HG03442 (cell line): Measurements from ENCODE around the gene ASTN2.
"Not testable (repeated sequence)": the region's sequence is repeated elsewhere in the genome, so short reads cannot be mapped to it uniquely, and the experiment has no call there.

Experiments
- ATAC-seq: cut with Tn5 transposase; IDR thresholded peaks from one replicate; pipeline ENCODE4 v1.9.1; 2021; ENCODE audit warnings: mild to moderate bottlenecking, moderate library complexity; ENCODE audit not compliant: unreplicated experiment

ASTN2 gene

DNA sequence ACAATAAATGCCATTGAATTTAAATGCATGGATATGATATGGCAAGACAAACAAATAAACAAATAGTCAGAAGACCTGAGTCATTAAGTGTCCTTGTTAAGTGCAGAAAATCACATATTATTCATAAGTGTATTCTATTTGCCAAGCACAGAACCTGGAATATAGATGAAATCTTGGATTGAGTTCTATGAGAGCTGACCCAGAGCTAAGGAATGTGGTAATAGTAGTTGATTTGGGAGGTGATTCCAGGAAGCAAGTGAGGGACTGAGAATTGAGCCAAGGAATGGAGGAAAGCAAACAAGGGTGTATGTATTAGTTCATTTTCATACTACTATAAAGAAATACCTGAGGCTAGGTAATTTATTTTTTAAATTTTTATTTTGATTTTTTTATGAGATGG lies 518.9 kb downstream of the ASTN2 start:
- no peak for ATAC-seq

DNA sequence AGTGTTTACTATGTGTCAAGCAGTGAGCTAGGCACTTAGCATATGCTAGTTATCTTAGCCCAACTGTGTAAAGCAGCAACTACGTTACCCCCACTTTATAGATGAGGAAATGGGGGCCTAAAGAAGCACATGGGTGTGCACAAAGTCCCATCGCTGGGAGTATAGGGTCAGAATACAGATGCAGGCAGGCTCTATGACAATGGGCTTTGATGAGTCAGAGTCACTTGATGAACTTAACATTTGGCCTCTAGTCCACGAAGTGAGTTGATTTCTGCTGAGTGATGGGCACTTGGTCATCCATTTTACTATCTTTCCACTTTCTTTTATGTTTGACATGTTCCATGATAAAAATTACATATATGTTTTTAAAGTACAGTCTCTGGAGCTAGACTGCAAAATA lies 523.4 kb downstream of the ASTN2 start:
- no peak for ATAC-seq

DNA sequence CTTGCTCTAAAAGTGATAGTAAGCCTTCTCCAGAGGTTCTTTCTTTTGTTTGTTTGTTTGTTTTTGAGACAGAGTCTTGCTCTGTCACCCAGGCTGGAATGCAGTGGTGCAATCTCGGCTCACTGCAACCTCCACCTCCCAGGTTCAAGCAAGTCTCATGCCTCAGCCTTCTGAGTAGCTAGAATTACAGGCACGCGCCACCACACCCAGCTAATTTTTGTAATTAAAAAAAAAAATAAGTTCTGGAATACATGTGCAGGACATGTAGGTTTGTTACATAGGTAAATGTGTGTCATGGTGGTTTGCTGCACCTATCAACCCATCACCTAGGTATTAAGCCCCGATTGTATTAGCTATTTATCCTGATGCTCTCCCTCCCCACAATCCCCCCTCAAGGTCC lies 526.4 kb downstream of the ASTN2 start:
- not testable (repeated sequence) for ATAC-seq

DNA sequence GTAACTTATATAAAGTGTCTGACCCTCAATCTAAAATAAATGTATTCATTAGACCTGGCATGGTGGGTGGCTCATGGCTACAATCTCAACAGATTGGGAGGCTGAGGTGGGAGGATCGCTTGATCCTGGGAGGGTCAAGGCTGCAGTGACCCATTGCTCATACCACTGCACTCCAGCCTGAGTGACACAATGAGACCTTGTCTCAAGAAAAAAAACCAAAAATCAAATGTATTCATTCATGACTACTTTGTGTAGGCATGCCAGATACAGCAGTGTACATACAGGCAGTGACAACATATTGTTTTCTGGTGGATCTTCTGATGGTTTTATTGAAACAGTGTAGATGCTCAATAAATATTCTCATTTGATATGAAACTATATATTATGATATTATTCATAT lies 526.8 kb downstream of the ASTN2 start:
- ATAC-seq, result no peak

DNA sequence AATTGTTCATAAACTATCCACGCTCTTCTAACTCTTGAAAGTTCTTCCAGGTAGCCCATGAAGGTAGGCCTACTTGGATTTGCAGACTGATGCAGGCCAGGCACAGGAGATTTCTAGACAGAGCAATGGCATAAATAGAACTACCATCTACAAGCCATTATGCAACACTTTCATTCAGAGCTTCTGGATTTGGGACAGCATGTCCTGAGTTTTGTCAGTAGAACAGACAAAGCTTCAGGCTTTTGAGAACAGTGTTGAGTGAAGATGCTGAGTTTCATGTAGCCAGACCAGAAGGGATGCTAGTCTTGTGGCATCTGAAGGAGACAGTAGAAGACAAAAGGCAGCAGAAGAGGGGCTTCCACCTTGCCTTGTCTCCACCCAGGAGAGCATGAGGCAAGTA lies 531.2 kb downstream of the ASTN2 start:
- ATAC-seq, result no peak

DNA sequence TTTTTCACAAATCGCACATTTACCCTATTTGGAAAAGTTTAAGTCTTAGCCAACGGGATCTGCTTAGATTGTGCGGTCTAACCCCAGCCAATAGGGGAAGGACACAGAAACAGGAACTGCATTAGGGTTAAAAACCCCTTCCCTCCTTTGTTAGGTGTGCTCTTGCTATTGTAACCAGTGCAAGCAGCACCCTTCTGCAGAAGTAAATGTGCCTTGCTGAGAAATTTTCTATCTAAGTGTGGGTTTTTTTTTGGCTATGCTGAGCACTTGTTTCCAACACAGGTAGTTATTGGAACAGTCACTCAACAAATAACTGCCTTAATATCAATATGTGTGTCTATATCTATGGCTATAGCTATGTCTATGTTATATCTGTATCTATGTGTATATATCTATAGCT lies 537.8 kb downstream of the ASTN2 start:
- no peak for ATAC-seq

DNA sequence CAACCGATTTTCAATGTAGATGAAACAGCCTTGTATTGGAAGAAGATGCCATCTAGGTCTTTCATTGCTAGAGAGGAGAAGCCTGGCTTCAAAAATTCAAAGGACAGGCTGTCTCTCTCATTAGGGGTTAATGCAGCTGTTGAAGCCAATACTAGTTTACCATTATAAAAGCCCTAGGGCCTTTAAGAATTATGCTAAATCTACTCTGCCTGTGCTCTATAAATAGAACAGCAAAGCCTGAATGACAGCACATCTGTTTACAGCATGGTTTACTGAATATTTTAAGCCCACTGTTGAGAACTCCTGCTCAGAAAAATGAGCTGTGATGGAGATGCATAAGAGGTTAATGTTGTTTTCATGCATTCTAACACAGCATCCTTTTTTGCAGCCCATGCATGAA lies 539.3 kb downstream of the ASTN2 start:
- ATAC-seq, result no peak

DNA sequence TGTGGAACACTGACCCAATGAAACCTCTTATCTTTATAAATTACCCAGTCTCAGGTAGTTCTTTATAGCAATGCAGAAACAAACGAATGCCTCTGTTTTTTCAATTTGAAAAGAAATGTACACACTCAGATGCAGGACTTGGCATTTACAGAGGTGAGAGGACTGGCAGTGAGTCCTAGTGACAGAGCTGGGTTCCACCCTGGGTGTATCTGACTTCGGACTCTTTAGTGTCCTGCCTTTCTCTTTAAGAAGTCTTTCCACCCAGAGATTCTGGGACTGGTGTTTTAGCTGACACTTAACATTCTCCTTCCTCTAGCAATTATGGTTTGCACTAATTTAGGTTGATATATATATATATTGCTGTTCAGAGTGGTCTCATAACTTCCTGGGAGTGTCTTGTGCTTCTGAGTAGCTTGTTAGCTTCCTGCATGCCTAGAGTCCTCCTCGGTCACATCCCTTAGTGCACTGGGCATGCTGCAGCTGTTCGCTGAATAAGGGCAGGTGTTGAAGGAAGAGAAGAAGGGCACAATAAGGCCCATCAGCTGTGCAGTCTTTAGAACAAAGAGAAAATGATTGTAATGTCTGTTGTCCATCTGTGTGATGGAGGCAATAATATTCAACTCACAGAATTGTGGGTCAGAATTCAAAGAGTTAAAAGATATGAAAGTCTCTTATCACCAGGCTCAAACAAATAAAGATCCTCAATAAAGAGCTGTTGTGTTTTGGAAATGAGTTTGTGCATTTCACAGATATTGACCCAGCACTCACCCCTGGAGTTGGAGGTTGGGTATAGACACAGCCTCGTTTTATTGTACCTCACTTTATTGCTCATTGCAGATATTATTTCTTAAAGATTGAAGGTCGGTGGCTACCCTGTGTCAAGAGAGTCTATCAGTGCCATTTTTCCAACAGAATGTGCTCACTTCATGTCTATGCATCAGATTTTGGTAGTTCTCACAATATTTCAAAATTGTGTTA lies 540.6 kb downstream of the ASTN2 start:
- ATAC-seq, result no peak

DNA sequence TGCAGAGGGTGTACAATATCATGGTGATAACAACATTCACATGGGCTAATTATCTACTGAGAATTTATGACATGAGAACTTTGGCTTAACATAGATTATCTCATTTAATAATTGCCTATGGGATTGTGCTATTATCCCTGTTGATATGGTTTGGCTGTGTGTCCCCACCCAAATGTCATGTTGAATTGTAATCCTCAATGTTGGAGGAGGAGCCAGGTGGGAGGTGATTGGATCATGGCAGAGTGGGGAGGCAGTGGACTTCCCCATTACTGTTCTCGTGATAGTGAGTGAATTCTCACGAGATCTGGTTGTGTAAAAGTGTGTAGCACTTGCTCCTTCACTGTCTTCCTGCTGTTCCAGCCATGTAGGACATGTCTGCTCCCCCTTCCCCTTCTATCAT lies 541.4 kb downstream of the ASTN2 start:
- no peak for ATAC-seq

DNA sequence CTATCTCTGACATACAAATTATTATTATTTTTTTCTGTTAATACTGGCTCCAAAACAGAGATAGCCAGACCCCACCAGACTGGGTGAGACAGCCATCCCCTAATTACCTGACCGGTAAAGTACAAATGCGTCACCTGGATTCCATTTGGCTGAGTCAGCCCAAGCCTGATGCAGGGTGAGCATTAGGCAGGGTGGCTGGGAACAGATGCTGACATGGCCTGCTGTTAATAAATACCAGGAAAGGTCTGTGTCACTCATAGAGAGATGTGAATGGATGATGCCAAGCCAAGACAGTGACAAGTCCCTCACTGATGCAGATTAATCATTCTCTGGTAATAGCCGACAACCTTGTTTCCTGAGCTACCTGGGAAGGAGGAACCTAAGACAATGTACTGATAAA lies 544.3 kb downstream of the ASTN2 start:
- ATAC-seq, result no peak

DNA sequence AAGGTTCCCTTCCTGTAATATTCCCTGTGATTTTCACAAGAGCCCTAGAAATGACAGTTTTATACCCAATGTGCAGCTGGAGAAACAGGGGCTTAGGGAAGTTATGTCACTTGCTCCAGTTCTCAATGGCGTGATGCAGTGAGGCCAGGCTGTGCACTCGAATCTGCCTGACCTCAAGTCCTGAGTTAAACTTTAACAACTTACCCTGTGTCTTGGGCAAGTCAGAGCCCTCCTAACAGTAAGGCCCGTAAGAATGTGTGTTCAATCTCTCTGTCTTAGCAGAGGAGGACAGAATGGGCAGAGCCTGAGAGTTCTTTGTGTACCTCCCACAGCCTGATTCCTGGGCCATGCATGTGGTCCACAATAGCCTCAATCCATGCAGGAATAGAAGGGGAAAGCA lies 546.7 kb downstream of the ASTN2 start:
- ATAC-seq, result peak; percentile 58

DNA sequence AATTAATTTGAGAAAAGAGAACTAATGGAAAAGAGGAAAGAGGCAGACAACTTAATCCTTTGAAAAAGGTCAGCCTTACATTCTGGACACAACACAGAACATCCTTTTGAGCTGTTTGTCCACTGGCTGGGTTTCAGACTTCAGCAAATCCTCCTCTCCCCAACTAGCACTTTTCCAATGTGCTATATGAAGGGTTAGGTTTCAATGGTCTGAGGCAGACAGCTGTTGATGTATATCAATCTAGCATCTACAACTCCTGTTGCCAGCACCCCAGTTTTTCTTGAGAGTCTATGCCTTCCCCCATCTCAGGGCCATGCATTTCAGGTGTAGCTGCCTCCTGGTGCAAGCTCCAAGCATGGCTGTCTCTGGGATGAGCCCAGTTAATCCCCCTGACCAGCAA lies 553.5 kb downstream of the ASTN2 start:
- no peak for ATAC-seq

DNA sequence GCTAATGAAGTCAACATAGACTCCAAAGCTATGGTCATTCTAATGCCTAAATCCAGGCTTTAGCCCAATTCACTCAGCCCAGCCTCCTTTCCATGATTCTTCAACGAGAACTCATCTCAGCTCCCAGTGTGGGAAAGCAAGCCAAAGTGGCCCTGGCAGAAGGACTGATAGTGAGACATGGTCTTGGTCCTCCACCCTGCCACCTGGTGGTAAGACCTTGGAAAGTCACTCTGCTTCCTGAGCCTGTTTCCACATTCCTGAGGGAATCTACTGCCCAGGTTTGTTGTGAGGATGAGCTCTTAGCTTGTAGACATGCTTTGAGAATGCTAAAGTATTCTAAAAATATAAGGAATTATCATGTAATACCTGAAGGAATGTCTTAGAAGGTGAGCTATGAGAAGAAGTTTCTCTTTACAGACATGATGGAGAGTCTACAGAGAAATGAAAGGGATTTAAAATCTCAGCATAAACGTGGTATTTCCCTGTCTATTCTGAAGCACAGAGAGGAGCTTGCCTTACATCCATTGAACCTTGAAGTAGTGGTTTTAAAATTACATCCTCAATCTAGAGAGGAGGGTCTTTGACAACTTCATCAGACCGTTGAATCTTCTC lies 554.2 kb downstream of the ASTN2 start:
- peak; percentile 72 for ATAC-seq

DNA sequence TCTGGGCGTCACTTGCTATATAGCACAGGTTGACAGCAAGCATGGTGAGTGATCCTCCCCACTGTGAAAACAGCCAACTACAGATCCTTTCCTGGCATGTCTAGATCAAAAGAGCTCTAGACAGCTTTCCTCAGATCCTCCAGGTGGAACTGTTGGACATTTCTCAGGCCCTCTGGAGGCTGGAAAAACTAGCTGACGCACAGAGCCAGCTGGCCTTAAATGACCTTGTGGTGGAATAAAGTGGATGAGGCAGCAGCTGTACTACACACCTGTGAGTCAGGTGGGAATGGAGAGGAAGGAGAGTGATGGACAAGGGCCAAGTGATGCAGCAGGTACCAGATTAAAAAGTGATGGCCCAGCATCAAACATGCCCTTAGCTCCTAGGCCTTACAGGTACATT lies 555.1 kb downstream of the ASTN2 start:
- no peak for ATAC-seq

DNA sequence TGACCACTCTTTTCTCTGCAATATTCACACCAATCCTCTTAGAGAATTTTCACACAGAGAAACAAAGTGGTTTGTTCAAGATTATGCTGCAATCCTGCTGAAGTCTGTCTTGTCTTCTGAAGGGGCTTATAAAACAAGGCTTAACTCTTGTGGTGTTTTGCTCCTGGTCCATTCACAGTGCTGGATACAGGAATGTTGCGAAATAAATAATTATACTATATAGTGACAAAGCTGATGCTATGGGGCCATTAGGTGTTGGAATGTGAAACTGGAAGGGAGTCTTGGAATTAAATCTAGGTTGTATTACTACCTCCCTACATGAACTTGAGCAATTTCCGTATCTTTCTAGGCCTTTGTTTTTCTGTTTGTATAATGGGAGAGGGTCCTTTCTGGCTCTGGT lies 557.5 kb downstream of the ASTN2 start:
- no peak for ATAC-seq

DNA sequence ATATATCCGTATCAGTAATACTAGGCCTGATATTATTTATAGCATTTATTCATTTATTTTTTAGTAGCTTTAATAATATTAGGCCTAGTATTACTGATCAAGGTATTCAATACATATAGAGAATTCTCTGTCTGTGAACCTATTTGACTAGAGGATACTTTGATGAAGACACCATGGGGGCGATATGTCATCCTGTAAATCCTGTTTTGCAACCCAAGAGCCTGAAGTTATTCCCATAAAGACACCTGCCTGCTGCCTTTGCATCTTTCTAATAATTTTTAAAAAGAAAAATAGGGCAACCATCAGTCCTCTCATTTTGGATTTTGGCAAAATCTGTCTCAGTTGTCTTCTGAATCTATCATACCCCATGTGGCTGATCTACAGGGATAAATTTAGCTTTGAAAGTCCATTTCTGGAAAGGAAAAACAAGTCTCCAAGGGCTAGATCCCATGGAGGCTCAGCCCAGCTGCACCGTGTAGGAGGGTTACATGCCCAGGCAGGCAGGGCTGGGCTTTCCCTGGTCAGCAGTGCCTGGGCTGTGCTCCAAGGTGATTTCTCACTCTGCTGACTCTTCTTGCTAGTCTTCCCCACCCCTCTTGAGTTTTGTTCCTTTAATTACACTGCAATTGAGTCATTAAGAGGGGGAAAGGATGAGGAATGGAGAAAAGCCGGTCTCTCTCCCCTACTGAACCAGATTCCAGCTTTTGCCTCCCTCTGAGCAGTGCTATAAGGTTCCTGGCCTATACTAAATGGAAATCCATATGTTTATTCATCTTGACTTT lies 558.8 kb downstream of the ASTN2 start:
- no peak for ATAC-seq

DNA sequence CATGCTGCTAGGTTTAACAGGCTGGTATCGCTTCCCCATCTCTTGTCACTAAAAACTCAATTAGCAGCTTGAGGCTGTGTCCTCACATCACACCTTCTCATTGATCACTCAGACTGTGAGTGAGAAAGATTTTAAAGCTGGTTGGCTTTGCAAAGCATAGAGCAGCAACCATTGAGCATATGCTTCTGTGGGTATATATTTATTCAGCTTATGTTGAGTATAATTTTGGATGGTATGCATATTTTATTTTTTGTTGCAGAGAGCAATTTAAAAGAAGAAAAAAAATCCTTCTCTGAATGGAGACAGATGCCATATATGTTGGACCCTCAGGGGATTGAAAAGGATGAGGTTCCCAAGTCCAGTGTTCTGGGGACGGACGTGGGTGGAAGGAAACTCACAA lies 565.1 kb downstream of the ASTN2 start:
- no peak for ATAC-seq

DNA sequence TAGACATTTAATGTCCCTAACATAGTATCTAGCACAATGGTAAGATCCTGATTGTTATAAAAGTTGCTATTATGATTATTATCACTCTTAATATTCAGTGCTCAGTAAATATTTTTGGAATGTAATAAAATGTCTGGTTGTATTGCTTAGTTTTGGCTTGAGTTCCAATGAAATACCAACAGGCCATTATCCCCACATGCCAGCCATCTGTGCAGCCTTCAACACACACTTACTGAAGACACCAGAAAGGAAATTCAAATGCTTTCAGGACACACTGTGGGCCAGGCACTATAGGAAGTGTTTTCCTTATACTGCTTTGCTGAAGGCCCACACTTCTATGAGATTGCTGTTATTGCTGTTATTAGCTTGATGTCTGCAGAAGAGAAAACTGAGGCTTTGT lies 570.2 kb downstream of the ASTN2 start:
- ATAC-seq, result no peak

DNA sequence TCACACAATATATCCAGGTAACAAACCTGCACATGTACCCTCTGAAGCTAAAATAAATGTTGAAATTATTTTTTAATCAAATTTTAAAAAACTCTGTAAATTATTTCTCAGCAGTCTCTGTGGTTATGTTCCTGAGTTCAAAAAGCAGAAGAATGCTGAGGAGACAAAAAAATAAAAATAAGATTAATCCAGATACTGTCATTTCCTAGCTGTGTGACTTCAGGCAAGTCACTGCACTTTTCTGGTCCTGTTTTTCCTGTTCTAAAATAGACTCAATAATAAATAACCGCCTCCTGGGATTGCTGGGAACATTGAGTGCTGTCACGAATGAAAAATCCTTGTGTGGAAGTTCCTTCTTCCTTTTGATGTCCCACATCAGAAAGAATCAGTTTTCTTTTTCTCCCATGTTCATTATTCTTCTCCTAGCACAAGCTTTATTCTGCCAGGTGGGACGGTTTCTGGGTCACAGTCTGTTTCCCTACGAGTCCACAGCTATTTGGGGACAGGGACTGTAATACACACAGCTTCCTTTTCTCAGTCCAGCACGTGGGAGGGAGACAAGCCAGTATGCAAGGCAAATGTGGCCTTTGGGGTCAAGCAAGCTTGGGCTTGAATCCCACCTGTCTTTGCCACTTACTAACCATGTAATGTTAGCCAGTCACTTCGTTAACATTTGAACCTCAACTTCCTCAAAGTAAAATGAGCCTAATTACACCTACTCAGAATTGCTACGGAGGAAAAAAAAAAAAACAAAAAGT lies 570.8 kb downstream of the ASTN2 start:
- ATAC-seq, result no peak

DNA sequence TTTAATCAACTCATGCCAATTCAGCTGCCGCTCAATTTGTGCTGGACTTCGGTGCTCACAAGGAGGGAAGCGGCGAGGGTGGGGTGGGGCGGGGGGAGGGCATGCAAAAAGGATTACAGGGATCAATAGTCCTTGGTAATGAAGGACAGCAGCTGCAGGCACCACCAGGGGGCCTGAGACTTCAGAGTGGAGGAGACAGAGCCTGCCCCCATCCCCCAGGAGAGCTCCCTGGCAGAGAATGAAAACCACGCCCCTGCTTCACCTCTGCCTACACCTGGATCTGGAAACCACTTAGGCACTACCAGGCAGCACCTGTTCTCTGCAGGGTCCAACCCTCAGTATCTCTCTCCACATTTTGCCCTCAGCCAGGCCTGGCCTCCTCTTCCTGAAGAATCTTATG lies 572.2 kb downstream of the ASTN2 start:
- no peak for ATAC-seq

DNA sequence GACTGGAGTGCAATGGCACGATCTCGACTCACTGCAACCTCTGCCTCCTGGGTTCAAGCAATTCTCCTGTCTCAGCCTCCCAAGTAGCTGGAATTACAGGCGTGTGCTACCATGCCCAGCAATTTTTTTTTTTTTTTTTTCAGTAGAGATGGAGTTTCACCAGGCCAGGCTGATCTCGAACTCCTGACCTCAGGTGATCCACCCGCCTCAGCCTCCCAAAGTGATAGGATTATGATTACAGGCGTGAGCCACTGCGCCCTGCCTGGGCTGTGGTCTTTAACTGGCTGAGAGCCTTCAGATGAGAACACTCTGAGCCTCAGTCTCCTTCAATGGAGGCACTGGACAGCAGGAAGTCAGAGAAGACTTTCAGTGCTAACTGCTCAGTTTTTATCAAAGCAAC lies 576.4 kb downstream of the ASTN2 start:
- ATAC-seq, result not testable (repeated sequence)
